Measurements from ENCODE around the gene MED10. TPM values are rescaled to one million over a fixed set of nuclear protein-coding genes. Genes with fewer than 3 reads are reported as not detected.

The MED10 gene
- total RNA-seq, 1 donor from 2014 or later = 32.7 TPM

DNA sequence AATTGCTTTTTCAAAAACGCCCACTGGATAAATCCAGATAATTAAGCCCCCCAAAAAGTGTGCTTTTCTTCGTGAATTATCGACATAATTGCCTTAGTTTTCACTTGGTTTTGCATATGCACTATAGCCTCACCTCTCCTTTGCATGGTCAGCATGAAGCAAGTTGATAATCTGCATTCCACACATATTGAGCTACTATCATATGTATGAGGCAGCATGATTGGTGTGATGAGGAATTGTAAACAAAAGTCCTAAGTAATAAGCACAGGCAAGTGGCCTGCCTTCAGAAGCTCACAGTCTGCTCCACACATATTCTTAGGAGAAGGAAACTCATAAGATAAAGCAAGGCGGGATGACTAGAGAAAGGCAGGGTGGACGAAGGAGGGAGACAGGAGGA, 33.8 kb downstream of the MED10 start:
- intact Hi-C loops (cut with DNase I) = no loop called here
- H3K27ac ChIP-seq = no peak overlapping the region
- H3K36me3 ChIP-seq = no peaks in the 10 kb centered on the region
- no peak for DNase-seq (ENCODE audit: extremely low spot score in 2 of 2)
- no peak overlapping the region for H3K4me3 ChIP-seq
- TF ChIP-seq POLR2AphosphoS5 (IDR thresholded peaks at IDR 0.05; ENCODE audit: insufficient read depth in 1 of 2, low read depth in 1 of 2) (no peak), POLR2A (IDR thresholded peaks at IDR 0.05) (no peak)
- TF ChIP-seq, protein P1, sequence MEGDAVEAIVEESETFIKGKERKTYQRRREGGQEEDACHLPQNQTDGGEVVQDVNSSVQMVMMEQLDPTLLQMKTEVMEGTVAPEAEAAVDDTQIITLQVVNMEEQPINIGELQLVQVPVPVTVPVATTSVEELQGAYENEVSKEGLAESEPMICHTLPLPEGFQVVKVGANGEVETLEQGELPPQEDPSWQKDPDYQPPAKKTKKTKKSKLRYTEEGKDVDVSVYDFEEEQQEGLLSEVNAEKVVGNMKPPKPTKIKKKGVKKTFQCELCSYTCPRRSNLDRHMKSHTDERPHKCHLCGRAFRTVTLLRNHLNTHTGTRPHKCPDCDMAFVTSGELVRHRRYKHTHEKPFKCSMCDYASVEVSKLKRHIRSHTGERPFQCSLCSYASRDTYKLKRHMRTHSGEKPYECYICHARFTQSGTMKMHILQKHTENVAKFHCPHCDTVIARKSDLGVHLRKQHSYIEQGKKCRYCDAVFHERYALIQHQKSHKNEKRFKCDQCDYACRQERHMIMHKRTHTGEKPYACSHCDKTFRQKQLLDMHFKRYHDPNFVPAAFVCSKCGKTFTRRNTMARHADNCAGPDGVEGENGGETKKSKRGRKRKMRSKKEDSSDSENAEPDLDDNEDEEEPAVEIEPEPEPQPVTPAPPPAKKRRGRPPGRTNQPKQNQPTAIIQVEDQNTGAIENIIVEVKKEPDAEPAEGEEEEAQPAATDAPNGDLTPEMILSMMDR (IDR thresholded peaks at IDR 0.05) = no peak
- no peaks in the 10 kb centered on the region for H3K4me1 ChIP-seq
- H3K9me3 ChIP-seq = no peaks in the 10 kb centered on the region
- H3K27me3 ChIP-seq = no peaks in the 10 kb centered on the region

DNA sequence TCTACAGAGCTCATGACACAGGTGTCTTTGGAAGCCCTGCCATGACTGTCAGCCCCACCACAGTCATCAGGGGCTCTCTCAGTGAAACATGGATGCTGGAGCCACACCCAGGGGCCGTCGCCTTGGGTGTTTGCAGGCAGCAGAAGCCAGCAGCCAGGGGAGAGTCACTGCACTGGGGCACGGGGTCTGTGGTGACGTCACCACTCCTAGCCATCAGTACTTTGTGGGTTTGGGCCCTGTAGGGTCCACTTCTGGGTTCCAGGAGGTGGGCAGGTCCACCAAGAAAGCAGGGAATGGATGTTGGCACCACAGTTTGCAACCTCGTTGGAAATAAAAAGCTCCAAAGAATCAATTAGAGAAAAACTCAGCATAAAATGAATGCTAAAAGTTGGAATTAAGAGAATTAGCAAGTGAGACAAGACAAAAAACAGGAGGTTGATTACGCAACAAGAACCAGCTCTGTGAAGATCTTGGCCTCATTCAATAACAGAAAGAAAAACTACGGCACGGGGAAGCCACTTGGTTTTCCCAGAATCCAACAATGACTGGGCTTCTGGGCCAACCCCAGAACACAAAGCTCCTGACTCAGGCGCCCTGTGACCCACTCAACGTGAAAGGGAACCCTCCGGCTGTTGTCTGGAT, 34.3 kb downstream of the MED10 start:
- no peak for TF ChIP-seq POLR2A (IDR thresholded peaks at IDR 0.05)
- intact Hi-C loops (cut with DNase I) = no loop called here
- Histone ChIP-seq H3K4me3 (no peak overlapping the region), H3K4me1 (no peaks in the 10 kb centered on the region), H3K27me3 (no peaks in the 10 kb centered on the region), H3K27ac (no peak overlapping the region), H3K9me3 (no peaks in the 10 kb centered on the region), H3K36me3 (no peaks in the 10 kb centered on the region)
- DNase-seq (ENCODE audit: extremely low spot score in 2 of 2) = no peak

DNA sequence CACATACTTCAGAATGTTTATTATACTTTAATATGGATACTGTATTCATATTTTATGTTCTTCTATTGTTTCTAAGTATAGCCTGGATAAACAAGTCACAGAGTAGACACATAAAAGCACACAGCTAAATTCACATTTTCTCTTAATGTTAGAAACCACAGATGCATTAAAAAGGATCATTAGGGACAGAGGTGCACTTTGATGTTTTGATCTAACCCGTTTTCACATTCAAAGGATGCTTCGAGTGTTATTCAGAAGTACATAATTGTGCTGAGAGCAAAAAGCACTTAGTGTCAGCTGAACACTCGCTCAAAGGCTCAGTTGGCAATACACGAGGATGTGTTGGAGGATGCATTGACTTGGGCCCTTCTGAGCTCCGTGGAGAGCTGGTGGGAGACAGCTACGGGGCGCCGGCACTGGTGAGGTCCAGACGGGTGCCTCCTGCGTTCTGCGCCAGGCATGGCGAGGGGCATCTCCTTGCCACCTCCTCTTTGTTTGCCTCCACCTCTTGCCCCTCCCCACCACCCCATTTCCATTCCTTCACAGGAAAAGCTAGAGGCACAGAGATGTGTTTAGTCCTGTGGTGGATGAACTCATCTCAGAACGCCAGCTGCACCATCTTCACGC, 35.5 kb downstream of the MED10 start:
- no peak for DNase-seq (ENCODE audit: extremely low spot score in 2 of 2)
- intact Hi-C loops (cut with DNase I) = no loop called here
- Histone ChIP-seq H3K4me3 (no peak overlapping the region), H3K27ac (no peak overlapping the region), H3K36me3 (no peaks in the 10 kb centered on the region), H3K9me3 (no peaks in the 10 kb centered on the region), H3K27me3 (no peaks in the 10 kb centered on the region), H3K4me1 (no peaks in the 10 kb centered on the region)
- TF ChIP-seq POLR2AphosphoS5 (IDR thresholded peaks at IDR 0.05; ENCODE audit: insufficient read depth in 1 of 2, low read depth in 1 of 2) (no peak), POLR2A (IDR thresholded peaks at IDR 0.05) (no peak)
- TF ChIP-seq, protein P1 (IDR thresholded peaks at IDR 0.05) = no peak

DNA sequence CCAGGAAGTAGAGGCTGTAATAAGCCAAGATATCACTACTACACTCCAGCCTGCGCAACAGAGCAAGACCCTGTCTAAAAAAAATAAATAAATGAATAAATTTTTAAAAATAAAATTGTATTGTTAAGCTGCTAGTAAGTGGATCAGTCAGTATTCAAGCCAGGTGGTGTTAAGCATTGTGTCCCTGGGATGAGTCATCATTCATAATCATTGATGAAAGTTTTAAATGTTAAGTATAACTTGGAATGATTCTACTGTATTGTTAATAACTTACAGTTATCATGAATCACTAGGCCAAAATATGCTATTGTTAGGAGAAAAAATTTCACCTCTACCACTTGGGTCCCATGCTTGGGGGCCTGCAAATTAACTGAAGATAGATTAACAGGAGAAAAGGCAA, 38.2 kb downstream of the MED10 start:
- no peak overlapping the region for H3K4me3 ChIP-seq
- no peaks in the 10 kb centered on the region for H3K27me3 ChIP-seq
- H3K4me1 ChIP-seq = no peaks in the 10 kb centered on the region
- intact Hi-C loops (cut with DNase I) = no loop called here
- H3K9me3 ChIP-seq = no peaks in the 10 kb centered on the region
- TF ChIP-seq POLR2A (IDR thresholded peaks at IDR 0.05) (no peak), POLR2AphosphoS5 (IDR thresholded peaks at IDR 0.05; ENCODE audit: insufficient read depth in 1 of 2, low read depth in 1 of 2) (no peak)
- TF ChIP-seq, protein P1 (IDR thresholded peaks at IDR 0.05) = no peak
- DNase-seq (ENCODE audit: extremely low spot score in 2 of 2) = no peak
- no peaks in the 10 kb centered on the region for H3K36me3 ChIP-seq
- H3K27ac ChIP-seq = no peak overlapping the region

DNA sequence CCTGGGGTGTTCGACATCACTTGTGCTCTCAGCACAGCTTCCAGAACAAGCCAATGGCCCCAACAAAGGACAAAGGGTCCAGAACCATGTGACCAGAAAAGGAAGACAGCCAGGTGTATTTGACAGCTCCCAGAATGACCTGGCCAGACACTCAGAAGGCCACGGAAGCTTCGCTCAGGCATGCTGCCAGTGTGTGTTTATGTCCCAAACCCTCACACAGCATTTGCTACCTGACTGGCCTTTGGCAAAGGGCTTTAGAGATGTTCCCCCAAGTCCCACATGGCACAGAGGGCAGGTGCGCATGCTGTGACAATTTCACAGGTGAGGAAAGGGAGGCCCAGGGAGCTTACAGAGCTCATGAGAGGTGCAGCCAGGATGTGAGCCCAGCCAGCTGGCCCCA, 39.5 kb downstream of the MED10 start:
- TF ChIP-seq POLR2AphosphoS5 (IDR thresholded peaks at IDR 0.05; ENCODE audit: insufficient read depth in 1 of 2, low read depth in 1 of 2) = no peak
- no peak for TF ChIP-seq POLR2A (IDR thresholded peaks at IDR 0.05)
- TF ChIP-seq, protein P1 (IDR thresholded peaks at IDR 0.05) = no peak
- Histone ChIP-seq H3K27ac (no peak overlapping the region), H3K9me3 (no peaks in the 10 kb centered on the region), H3K4me1 (no peaks in the 10 kb centered on the region), H3K27me3 (no peaks in the 10 kb centered on the region), H3K36me3 (no peaks in the 10 kb centered on the region), H3K4me3 (no peak overlapping the region)
- intact Hi-C loops (cut with DNase I) = no loop called here
- no peak for DNase-seq (ENCODE audit: extremely low spot score in 2 of 2)
